NCI-H510A treated with DMSO at 0.1 percent for 48 hours (cell line): Measurements from ENCODE around the gene OPN3.

ENCODE experiments used
- DNase-seq: peaks from one replicate; lab custom pipeline; 2025; lab: John Stamatoyannopoulos, UW

Gene OPN3

DNA sequence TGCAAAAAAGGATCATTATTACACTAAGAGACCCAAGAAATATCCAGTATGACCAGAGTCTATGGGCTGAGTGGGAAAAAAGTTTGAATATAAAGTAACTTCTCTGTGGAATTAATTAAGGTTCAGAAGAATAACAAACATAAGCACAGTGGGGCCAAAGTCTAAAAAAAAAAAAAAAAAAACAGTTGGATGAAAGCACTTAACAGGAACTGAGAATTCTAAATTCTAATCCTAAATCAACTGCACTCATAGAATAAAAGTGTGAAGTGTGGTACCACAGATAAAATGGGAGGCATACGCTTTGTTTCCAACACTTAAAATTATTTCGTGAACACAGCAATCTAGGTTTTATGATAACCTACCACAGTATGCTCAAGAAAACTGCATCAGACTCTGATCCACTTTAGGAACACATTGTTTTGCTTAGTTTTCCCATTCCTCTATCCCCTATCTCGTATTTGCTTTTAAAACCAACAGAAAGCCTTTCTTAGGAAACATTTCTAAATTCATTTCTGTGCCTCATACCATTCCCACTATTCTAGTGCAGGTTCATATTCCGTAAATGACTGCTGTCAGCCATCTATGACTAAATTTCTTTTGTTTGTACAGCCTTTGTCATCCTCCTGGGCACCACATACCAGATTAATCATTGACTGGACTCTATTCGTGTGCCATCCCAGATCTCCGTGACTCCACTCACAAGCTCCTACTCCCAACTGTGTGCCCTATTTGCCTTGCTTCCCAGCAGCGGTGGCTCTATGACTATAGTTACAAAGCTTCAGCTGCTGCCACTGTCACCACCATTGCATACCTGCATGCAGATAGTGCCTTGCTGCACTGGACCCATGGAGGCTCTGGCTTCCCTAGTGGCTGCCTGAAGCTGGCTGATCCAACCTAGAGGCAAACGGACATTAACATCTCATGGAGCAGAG lies 24.9 kb downstream of the OPN3 start:
- no peak for DNase-seq

GRCh38 chr1:241614572-241614971 lies 25.6 kb downstream of the OPN3 start:
- no peak for DNase-seq

DNA sequence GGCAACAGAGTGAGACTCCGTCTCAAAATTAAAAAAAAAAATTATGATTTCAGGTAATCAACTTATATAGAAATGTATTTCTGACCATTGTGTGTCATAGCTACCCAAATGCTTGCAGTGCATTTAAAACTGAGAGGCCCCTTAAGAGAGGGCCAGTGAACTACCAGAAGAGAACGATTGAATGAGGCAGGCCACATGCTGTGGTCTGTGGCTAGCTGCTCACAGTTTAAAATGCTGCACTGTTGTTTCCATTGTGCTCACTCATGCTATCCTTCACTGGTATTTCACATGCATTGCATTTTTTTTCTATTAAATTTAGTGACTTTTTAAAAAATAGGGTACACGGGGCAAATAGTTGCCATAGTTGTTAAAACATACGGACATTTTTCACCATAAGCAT lies 26.0 kb downstream of the OPN3 start:
- no peak for DNase-seq

DNA sequence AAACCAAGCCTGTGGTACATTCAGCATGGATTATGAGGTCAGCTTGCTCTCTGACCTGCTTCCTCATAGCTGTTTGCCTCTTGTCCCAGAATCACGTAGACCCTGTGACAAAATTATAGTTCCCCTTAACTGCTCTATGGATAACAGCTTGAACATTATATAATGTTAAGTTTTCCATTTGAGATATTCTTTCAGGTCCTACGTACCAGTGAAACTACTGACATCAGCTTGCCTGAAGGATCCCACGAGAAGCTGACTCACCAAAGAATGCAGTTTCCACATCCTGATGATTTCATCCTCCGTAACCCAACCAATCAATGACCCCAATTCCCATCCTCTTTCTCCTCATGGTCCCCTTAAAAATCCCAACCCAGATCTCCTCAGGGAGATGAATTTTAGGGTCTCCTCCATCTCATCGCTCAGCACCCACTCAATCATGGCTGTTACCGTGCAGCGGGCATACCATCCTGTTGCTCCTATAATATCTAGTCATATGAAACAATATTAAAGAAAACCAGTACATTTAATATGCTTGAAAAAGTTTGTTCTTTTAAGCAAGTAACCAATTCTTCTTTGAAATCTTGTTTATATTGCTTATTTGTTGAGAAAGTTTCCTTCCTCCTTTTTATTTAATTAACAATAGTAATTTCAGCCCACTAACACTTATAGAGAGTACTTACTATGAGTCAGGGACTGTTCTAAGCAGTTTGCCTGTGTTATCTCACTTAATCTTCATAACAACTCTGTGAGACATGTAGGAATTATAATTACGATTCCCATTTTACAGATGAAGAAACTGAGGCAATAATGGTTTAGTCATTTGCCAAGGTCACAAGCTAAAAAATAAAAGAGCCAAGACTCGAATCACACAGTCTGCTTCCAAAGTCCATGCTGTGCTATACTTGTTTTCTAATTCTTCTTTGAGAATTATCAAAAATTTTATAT lies 27.4 kb downstream of the OPN3 start:
- no peak for DNase-seq

- no peak for DNase-seq
Measured at GRCh38 chr1:241611736-241612135, 28.4 kb downstream of the OPN3 start.

- peak; percentile 63 for DNase-seq
Measured at GRCh38 chr1:241611063-241611462, 29.1 kb downstream of the OPN3 start.

GRCh38 chr1:241610056-241610815 lies 29.9 kb downstream of the OPN3 start:
- DNase-seq, result peak; percentile 29

- DNase-seq, result no peak
Measured at GRCh38 chr1:241608379-241609033, 31.7 kb downstream of the OPN3 start.

GRCh38 chr1:241607497-241607896 lies 32.7 kb downstream of the OPN3 start:
- DNase-seq, result no peak

DNA sequence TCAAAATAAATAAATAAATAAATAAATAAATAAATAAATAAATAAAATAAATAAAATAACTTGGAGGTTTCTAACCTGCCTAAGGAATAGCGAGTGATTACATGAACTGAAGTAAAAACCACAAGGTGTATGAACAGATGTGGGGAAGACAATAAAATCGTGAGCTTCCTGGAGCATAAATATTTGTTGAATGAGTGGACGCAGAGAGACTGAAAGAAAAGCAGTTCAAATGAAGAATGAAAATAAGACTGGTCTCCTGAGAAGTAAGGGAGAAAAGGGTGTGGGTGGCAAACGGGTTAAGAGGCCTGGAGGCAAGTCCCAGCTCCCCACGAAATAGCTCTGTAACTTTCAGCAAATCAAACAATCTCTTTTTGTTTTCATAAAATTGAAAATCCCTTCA lies 33.6 kb downstream of the OPN3 start:
- no peak for DNase-seq

DNA sequence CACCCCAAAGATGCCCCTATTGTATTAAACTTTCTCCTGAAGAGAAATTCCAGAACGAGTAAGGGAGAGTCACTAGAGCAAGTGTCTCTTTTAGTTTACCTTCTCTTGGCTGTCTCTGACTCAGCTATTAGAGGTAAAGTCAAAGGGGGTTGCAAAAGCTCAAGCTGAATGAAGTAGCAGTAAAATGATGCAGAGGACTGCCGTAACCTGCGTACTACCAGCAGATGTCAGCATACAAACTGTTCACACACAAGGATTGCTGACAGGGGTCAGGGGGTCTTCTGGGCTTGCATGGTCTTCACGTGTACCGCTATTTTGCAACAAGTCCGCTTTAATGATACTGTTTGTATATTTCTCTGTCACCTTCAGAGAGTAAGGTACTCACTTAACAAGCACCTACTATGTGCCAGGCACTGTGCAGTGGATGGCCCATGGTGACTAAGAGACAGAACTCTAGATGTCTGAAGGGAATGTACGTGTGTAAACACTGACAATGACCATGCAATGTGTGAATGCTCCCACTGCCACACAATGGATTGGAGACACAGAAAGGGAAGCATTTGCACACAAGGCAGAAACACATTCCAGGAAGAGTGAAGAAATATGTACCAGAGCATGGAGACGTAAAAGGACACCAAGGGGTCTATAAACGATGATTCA lies 34.9 kb downstream of the OPN3 start:
- DNase-seq, result no peak

DNA sequence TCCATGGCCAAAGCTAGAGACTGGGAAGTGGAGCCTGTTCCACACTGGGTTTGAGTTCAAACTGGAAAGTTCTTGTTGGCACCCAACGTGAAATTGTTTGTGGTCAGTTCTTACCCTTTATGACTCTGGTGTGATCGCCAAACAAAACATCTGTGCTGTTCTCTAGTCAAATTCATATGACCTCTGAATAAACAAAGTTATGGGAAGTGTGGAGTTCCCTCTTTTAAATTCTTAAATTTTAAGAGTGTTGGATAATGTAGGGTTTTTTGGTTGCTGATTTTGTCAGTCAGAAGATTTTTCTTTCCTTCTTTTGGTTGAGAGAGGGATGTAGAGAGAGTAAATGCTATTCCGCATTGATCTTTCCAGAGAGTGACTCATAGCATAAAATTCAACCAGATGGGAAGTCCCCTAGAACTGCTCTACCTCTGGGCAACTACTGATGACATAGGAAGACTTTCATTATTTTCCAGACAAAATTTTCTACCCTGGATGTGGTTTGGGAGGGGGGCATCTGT lies 36.4 kb downstream of the OPN3 start:
- no peak for DNase-seq

DNA sequence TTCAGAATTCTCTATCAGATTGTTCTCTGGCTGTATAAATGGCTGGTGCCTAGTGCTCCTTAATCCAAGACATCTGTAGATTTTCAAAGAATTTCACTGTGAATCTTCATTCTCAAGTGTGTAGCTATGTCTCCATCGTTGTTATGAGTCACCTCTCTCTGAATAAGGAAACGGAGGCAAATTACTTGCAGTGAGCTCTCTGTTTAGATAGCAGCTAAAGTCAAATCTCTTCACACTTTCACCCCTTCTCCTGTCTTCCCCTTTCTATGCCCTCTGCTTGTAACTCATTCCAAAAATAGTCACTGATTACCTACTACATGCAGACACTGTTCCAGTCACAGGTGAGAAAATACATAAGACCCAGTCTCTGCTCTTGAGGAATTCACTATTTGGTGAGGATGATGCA lies 39.7 kb downstream of the OPN3 start:
- DNase-seq, result no peak

GRCh38 chr1:241598249-241598648 lies 41.9 kb downstream of the OPN3 start:
- DNase-seq, result no peak

- no peak for DNase-seq
Measured at GRCh38 chr1:241596633-241597032, 43.5 kb downstream of the OPN3 start.

- no peak for DNase-seq
Measured at GRCh38 chr1:241593186-241593585, 47.0 kb downstream of the OPN3 start.

DNA sequence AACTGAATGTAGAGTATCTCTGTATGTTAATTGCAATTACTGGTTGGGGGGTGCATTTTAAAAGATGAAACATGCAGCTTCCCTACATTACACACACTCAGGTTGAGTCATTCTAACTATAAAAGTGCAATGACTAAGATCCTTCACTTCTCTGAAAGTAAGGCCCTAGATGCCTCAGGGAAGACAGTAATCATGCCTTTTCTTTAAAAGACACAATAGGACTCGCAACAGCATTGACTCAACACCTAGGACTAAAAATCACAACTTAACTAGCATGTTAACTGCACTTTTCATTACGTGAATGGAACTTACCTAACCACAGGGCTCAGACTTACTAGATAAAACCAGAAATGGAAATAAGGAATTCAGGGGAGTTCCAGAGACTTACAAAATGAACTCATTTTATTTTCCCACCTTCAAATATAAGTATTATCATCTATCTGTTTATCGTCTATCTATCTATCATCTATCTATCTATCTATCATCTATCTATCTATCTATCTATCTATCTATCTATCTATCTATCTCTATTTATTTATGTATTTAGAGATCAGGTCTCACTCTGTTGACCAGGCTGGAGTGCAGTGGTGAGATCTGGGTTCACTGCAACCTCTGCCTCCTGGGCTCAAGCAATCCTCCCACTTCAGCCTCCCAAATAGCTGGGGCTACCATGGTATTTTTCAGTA lies 47.8 kb downstream of the OPN3 start:
- no peak for DNase-seq

GRCh38 chr1:241591736-241592135 lies 48.4 kb downstream of the OPN3 start:
- no peak for DNase-seq

GRCh38 chr1:241591317-241591716 lies 48.9 kb downstream of the OPN3 start:
- no peak for DNase-seq

GRCh38 chr1:241590719-241591118 lies 49.5 kb downstream of the OPN3 start:
- DNase-seq, result no peak
